Right lobe of liver (tissue), 6 donors: Measurements from ENCODE around the gene ATP6V0B. TPM values are rescaled to one million over a fixed set of nuclear protein-coding genes. Genes with fewer than 3 reads are reported as not detected.
A peak's percentile ranks its signal among the peaks of the same experiment; 100 is the strongest.

ENCODE experiments used
- ATAC-seq, 4 donors: fragments of 200-7000 bp; cut with Tn5 transposase; one replicate each; pipeline ENCODE4 v1.9.1; 2020; ENCODE audit warnings: mild to moderate bottlenecking in 4 of 4, moderate library complexity in 4 of 4
- DNase-seq, 3 donors: peaks; one replicate each; pipeline ENCODE4 v3.0.0-alpha.2; 2020
- H3K27ac ChIP-seq, 3 donors: fragments of 200-600 bp; one replicate each; pipeline ENCODE4 v1.8.0; 2022
- H3K27me3 ChIP-seq, 2 donors: fragments of 200-600 bp; one replicate each; pipeline ENCODE4 v1.8.0; 2022
- H3K36me3 ChIP-seq, 4 donors: fragments of 200-600 bp; sonication (generic) in 1 of 4; one replicate each; pipeline versions ENCODE4 v1.5.1 to v1.8.0; 2017 to 2022; ENCODE audit warnings: control low read depth in 1 of 4
- H3K4me1 ChIP-seq, 4 donors: fragments of 200-600 bp; sonication (generic) in 1 of 4; one replicate each; pipeline versions ENCODE4 v1.5.1 to v1.8.0; 2017 to 2022; ENCODE audit warnings: control low read depth in 1 of 4
- H3K4me3 ChIP-seq, 3 donors: fragments of 200-600 bp; one replicate each; pipeline ENCODE4 v1.8.0; 2022
- H3K9me3 ChIP-seq, 4 donors: fragments of 200-600 bp; sonication (generic) in 1 of 4; one replicate each; pipeline versions ENCODE4 v1.5.1 to v1.8.0; 2017 to 2022; ENCODE audit warnings: control low read depth in 1 of 4
- POLR2A ChIP-seq: fragments of 450-650 bp; IDR thresholded peaks from one replicate; pipeline ENCODE4 v1.6.1; 2017; ENCODE audit warnings: antibody characterized with exemption, mild to moderate bottlenecking
- WGBS: methylation state at CpG from one replicate; pipeline ENCODE4 v1.1.6; 2018; ENCODE audit warnings: low coverage, low lambda C conversion rate; ENCODE audit not compliant: insufficient coverage; ENCODE audit errors: missing lambda C conversion rate; 5-methylcytosine and 5-hydroxymethylcytosine counted together
- intact Hi-C, 2 donors: fragments of 100-400 bp; cut with DNase I; formaldehyde crosslinking; loops; one replicate each; pipeline versions ENCODE4 v1.11.2 to v1.14.1; 2022
- total RNA-seq, 6 experiments: library from RNA; depleted of rRNA in 2 of 6; stranded (reverse); fragments of >200 nt in 2 of 6; fragmentation: NEBNext Ultra II Directional in 3 of 6; extraction: Animal tissue kit (Norgen Biotek cat#: 25700) in 3 of 6; gene quantifications; one replicate each; pipeline versions ENCODE4 v1.1.0 to v1.2.4, GENCODE V29; 2016 to 2023
- TF ChIP-seq, protein P1 (sequence below), 4 donors: fragments of 200-600 bp in 3 of 4; fragments of 450-650 bp in 1 of 4; IDR thresholded peaks; one replicate each; pipeline versions ENCODE4 v1.5.1 to v1.8.0; 2016 to 2022; ENCODE audit warnings: antibody characterized with exemption in 4 of 4, mild to moderate bottlenecking in 2 of 4
- donor health status: DM: no; HTN: yes; CAD: no.
- donor health status: DM: no; HTN: no; CAD: no.
- donor health status: DM: no; HTN: no; CAD: no.
- donor health status: DM: no; HTN: yes; CAD: no.
- donor health status: DM: no; HTN: yes; CAD: no.

Gene ATP6V0B
- total RNA-seq, 6 experiments from 2014 or later: 64.4 to 142 (median 76.9) TPM

DNA sequence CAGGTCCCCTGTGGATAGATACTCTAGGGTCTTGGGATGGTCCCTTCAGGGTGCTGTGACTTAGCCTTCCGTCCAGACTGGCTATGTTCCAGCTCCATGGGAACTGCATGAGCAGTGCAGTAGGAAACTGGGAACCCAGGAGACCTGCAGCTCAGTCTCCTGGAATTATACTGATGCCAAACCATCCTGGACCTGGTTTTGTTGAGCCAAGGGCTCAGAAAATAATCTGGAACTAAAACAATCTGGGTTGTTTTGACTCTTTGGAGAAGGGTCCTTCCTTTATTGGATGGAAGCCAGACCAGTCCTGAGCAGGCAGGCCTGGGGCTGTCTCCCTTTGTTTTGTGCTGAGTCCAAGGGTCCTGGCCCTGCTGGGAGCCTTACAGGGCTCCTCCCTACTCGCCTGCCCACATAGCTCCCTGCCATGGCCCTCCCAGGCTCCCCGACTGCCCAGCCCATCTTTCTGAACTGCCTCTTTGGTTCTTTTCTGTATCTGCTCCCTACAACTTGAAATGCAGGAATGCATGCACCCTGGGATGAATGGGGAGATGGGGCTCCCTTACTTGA is 26.8 kb upstream of the ATP6V0B start:
- intact Hi-C loops: no loop called here
- Histone ChIP-seq H3K27me3 (no peaks in the 10 kb centered on the region), H3K4me3 (peak overlapping the region; percentile 44 to 88 (median 79)), H3K4me1 (peaks cover 0 to 17% (median 9%) of the 10 kb centered on the region in 4 donors), H3K9me3 (no peaks in the 10 kb centered on the region), H3K36me3 (peaks cover 0 to 5% (median 0%) of the 10 kb centered on the region in 4 donors), H3K27ac (no peak overlapping the region)
- no peak for TF ChIP-seq POLR2A
- TF ChIP-seq, protein P1, sequence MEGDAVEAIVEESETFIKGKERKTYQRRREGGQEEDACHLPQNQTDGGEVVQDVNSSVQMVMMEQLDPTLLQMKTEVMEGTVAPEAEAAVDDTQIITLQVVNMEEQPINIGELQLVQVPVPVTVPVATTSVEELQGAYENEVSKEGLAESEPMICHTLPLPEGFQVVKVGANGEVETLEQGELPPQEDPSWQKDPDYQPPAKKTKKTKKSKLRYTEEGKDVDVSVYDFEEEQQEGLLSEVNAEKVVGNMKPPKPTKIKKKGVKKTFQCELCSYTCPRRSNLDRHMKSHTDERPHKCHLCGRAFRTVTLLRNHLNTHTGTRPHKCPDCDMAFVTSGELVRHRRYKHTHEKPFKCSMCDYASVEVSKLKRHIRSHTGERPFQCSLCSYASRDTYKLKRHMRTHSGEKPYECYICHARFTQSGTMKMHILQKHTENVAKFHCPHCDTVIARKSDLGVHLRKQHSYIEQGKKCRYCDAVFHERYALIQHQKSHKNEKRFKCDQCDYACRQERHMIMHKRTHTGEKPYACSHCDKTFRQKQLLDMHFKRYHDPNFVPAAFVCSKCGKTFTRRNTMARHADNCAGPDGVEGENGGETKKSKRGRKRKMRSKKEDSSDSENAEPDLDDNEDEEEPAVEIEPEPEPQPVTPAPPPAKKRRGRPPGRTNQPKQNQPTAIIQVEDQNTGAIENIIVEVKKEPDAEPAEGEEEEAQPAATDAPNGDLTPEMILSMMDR (IDR thresholded peaks at IDR 0.05): no peak
- ATAC-seq (no peak), DNase-seq (peak in 1 of 3 donors; percentile 42)
- 28% methylated on average over 3 of the region's 3 CpGs for WGBS

DNA sequence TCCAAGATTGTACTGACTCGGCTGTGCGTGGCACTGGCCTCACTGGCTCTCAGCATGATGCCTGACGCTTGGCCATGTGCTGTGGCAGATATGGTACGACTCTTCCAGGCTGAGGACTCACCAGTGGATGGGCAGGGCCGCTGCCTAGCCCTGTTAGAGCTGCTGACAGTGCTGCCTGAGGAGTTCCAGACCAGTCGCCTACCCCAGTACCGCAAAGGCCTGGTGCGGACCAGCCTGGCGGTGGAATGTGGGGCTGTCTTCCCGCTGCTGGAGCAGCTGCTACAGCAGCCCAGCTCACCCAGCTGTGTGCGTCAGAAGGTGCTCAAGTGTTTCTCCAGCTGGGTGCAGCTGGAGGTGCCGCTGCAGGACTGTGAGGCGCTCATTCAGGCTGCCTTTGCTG is 25.1 kb upstream of the ATP6V0B start:
- intact Hi-C loops: no loop called here
- no CpG with 5 or more reads among the region's 13 CpGs for WGBS
- Histone ChIP-seq H3K27ac (no peak overlapping the region), H3K4me1 (peaks cover 0 to 17% (median 9%) of the 10 kb centered on the region in 4 donors), H3K27me3 (no peaks in the 10 kb centered on the region), H3K4me3 (no peak overlapping the region), H3K9me3 (no peaks in the 10 kb centered on the region), H3K36me3 (peaks cover 0 to 5% (median 0%) of the 10 kb centered on the region in 4 donors)
- DNase-seq (peak in 1 of 3 donors; percentile 38), ATAC-seq (no peak)
- TF ChIP-seq, protein P1 (IDR thresholded peaks at IDR 0.05): no peak
- TF ChIP-seq POLR2A: no peak

DNA sequence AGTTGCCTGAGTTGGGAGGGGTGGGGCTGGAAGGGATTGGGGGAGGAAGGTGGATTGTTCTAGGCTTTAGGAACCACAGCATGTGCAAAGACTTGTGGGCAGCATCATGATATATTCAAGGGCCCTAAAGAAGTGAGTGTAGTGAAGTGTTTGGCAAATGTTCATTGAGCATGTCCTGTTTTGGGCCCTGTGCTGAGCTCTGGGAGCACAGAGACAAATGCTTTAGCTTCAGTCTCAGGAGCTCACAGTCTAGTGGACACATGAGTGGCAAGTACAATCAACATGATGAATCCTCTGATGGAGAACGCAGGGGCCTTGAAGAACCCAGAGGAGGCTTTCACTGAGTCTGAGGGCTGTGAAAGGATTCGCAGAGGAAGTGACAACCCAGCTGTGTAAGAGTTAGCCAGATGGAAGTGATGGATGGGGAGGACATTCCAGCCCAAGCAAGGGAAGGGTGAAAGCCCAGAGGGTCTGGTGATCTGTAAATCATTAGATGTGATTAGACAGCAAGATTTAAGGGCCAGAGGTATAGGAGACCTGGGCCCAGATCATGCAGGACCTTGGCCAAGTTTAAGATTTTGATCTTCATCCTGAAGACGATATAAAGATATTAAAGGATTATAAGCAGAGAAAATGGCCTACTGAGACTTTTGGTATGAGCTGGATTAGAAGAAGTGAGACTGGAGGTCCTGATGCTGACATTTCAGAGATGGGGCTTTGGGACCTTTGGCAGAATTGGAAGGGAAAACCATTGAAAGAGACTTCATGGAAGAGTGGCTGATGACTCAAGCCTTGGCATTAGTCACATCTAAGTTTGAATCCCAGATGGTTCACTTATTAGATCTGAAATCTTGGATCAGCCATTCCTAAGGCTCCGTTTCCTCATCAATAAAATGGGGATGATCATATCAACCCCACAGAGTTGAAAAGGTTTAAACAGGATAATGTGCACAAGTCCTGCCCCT is 23.5 kb upstream of the ATP6V0B start:
- Histone ChIP-seq H3K4me3 (no peak overlapping the region), H3K36me3 (peaks cover 0 to 8% (median 0%) of the 10 kb centered on the region in 4 donors), H3K27me3 (no peaks in the 10 kb centered on the region), H3K27ac (no peak overlapping the region), H3K4me1 (peaks cover 0 to 13% (median 8%) of the 10 kb centered on the region in 4 donors), H3K9me3 (no peaks in the 10 kb centered on the region)
- WGBS: 84% methylated on average over 4 of the region's 4 CpGs
- intact Hi-C loops: no loop called here
- ATAC-seq (no peak), DNase-seq (no peak)
- TF ChIP-seq POLR2A: no peak
- TF ChIP-seq, protein P1 (IDR thresholded peaks at IDR 0.05): no peak

DNA sequence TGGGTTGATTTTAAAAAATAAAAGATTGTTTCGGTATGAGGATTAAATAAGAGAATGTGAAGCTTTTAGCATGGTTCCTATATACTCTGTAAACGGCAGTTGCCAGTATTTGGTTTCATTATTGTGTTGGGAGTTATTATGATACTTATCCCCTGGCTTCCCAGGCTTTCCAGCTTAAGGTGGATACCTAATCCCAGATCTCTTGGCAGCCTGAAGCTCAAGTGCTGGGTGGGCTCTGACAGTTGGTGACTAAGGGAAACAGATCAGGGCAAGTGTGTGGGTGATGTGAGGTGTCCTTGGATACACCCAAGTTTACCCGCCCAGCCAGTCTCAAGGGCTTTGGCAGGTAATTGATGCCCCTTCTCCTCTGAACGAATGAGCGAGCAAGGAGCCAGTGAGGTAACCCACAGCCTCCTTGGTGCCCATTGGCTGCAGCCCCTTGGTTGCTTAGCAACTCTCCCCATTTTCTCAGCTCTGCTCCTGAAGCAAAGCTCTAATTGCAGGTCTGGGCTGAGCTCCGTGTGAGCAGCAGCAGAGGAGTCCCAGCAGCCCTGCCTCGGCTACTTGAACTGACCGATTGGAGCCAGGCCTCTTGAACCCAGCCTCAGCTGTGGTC is 21.9 kb upstream of the ATP6V0B start:
- 94% methylated on average over 2 of the region's 8 CpGs for WGBS
- intact Hi-C loops: no loop called here
- no peak for ATAC-seq

More for the DNA sequence above, 21.9 kb upstream of the ATP6V0B start:
- Histone ChIP-seq H3K9me3 (no peaks in the 10 kb centered on the region), H3K27ac (no peak overlapping the region), H3K4me1 (peaks cover 0 to 8% (median 3%) of the 10 kb centered on the region in 4 donors), H3K36me3 (peaks cover 0 to 20% (median 4%) of the 10 kb centered on the region in 4 donors), H3K4me3 (no peak overlapping the region), H3K27me3 (no peaks in the 10 kb centered on the region)
- no peak for DNase-seq
- TF ChIP-seq POLR2A: no peak
- TF ChIP-seq, protein P1 (IDR thresholded peaks at IDR 0.05): no peak
